Activated T-cell treated with anti-CD3 and anti-CD28 coated beads for 4 hours (primary cell): ENCODE results near the gene OR2AT4.
"Not testable (repeated sequence)": the region's sequence is repeated elsewhere in the genome, so short reads cannot be mapped to it uniquely, and the experiment has no call there.

Source experiments
- DNase-seq: peaks from one replicate; pipeline ENCODE4 v3.0.0-alpha.2; 2020

The OR2AT4 gene

DNA sequence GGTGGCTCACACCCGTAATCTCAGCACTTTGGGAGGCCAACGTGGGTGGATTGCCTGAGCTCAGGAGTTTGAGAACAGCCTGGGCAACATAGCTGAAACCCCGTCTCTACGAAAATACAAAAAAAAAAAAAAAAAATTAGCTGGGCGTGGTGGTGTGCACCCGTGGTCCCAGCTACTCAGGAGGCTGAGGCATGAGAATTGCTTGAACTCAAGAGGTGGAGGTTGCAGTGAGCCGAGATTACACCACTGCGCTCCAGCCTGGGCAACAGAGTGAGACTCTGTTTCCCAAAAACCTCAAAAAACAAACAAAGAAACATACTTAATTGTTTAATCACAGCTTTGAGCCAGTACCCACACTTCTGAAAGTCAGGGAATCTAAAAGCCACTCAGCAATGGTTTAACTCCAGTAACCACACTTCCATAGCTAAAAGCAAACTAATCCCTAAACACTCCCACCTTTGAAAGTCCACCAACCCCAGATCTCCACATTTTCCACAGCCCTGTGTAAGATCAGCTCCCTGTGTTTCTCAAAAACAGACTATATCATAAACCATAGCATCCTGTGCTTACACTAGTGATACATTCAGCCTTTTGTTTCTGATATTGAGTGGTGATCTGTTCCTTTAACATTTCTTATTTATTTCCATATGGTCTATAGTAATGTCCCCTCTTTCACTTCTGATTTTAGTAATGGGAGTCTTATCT lies 4.9 kb upstream of the OR2AT4 start:
- DNase-seq: no peak

DNA sequence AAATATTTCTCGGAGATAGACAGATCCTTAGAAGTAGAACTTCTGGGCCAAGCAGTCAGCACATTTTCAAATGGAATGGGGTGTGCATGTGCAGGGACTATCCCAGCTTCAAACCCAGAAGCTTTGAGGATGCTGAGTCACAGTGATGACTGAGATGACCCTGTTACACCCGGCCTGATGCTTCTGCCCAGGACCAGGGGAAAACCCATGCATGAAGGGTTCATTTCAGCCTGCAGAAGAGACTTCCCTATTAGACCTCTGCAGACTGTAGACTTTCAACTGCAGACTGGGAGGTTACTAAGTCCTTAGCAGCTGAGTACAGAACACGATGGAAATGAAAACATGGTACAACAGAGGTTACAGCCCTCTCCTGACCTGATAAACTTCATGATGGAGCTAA lies 3.6 kb upstream of the OR2AT4 start:
- DNase-seq: no peak

DNA sequence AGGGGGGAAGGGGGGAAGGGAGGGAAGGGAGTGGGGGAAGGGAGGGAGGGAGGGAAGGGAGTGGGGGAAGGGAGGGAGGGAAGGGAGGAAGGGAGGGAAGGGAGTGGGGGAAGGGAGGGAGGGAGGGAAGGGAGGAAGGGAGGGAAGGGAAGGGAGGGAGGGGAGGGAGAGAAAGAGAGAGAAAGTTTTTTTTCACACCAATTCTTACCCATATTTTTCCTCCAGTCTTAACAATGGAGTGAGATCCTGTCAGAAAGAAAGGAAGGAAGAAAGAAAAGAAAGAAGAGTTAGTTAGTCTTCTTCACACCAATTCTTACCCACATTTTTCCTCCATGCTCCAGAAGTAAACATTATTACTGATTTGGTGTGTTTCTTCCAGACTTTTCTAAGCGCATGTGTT lies 3.0 kb upstream of the OR2AT4 start:
- no peak for DNase-seq

- not testable (repeated sequence) for DNase-seq
Observed at GRCh38 chr11:75098835-75099439, 2.3 kb upstream of the OR2AT4 start.

DNA sequence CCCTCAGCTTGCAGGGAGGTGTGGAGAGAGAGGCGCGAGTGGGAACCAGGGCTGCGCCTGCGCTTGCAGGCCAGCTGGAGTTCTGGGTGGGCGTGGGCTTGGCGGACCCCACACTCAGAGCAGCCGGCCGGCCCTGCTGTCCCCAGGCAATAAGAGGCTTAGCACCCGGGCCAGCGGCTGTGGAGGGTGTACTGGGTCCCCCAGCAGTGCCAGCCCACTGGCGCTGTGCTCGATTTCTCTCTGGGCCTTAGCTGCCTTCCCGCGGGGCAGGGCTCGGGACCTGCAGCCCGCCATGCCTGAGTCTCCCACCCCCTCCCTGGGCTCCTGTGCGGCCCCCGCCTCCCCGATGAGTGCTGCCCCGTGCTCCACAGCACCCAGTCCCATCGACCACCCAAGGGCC lies 1.5 kb upstream of the OR2AT4 start:
- DNase-seq: not testable (repeated sequence)

DNA sequence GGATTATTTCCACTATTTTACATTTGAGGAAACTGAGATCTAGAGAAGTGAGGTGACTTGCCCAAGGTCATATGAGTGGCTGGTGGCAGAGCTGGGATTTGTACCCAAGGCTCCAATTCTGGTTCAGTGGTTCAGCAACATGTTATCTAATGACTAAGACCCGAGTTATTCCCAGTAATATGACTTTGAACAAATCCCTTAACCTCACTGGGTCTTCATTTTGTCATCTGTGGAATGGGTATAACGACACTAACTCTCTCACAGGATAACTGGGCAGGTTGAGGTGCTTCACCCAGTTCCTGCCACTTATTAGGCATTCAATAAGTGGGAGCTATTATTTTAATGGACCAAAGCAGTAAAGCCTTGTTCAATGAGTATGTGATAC lies 489 bp upstream of the OR2AT4 start:
- DNase-seq: no peak

DNA sequence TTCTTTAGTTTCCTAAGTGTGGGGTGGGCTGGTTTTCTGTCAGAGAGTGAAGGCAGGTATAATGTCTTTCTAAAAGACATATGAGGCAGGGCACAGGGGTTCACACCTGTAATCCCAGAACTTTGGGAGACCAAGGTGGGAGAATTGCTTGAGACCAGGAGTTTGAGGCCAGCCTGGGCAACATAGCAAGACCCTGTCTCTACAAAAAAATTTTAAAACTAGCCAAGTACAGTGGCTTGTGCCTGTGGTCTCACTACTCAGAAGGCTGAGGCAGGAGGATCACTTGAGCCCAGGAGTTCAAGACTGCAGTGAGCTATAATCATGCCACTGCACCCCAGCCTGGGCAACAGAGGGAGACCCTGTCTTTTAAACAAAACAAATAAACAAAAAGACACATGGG lies 2.3 kb downstream of the OR2AT4 start:
- not testable (repeated sequence) for DNase-seq

GRCh38 chr11:75090671-75091177 lies 6.0 kb downstream of the OR2AT4 start:
- DNase-seq: no peak

GRCh38 chr11:75087319-75088305 lies 9.1 kb downstream of the OR2AT4 start:
- no peak for DNase-seq

- DNase-seq: no peak
Observed at GRCh38 chr11:75084883-75085282, 11.8 kb downstream of the OR2AT4 start.

GRCh38 chr11:75083217-75083605 lies 13.5 kb downstream of the OR2AT4 start:
- DNase-seq: no peak

DNA sequence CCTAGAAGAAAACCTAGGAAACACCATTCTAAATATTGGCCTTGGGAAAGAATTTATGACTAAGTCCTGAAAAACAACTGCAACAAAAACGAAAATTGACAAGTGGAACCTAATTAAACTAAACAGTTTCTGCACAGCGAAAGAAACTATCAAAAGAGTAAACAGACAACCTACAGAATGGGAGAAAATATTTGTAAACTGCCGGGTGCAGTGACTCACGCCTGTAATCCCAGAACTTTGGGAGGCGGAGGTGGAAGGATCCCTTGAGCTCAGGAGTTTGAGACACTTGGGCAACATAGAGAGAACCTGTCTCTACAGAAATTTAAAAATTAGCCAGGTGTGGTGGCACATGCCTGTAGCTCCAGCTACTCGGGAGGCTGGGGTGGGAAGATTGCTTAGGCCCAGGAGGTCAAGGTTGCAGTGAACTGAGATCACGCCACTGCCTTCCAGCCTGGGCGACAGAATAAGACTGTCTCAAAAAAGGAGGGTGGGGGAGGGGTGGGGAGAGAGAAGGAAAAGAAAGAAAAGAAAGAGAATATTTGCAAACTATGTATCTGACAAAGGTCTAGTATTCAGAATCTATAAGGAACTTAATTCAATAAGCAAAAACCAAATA lies 14.0 kb downstream of the OR2AT4 start:
- DNase-seq: no peak

DNA sequence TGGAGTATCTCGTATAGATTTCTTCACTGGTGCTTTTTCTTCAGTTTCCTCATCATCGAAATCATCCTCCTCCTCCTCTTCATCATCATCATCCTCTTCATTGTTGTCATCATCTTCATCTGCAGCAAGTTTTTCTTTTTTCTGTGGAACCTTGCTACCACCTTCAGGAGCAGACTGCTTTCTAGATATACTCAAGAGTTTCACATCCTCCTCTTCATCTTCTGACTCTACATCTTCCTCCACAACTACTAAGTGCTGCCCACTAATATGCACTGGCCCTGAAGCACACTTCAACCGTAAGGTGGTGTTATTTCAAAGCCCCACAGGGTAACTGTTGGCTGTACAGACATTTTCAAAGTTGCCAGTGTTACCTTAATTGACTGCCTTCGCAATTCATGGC lies 17.1 kb downstream of the OR2AT4 start:
- no peak for DNase-seq

GRCh38 chr11:75078233-75078632 lies 18.4 kb downstream of the OR2AT4 start:
- DNase-seq: no peak

- DNase-seq: no peak
Observed at GRCh38 chr11:75077316-75077715, 19.4 kb downstream of the OR2AT4 start.

DNA sequence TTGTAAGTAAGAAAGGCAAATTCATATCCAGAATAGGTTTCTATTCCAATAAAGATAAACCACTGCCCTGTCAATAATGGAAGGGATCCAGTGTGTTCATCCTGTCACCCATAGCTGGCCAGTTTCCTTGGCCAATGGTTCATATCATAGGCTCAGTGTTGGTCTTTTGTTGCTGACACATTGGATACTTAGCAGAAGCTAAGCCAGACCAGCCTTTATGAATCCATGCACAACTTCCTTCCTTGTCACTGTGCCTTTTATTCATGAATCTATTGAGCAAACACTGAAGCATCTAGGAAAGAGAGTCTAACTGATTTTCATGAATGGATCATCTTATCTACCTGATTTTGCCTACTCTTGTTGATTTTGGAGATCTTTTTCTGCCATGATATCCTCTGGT lies 20.0 kb downstream of the OR2AT4 start:
- DNase-seq: no peak

DNA sequence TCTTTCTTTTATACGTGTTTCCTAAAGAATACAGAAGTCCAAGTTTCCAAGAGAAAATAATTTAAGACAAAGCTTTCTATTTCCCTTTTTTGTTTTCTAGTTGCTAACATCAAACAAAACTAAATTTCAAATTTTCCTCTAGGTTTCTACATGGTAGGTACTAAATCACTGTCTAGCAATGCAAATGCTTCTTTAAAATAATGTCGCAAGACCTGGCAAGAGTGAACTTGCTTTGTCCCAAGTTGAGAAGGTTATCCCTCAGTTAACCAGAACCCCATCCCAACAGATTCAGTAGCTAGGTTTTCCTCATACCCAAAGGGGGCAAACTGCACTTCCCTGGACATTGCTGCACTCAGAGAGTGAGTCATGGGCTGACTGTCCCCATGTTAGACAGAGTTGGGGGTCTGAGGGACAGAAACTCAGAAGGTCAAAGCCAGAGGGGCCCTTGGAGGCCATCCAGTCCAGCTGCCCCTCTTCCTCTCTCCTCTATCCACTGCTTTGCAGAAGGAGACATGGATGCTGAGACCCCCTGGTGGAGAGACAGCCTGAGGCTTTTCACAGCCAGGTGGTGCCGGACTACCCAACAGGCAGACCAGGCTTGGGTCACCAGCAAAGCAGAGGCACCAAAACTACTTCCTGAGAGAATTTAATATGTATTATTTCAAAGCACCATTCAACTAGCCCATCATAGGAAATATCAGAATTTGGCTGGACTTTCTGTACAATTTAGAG lies 23.1 kb downstream of the OR2AT4 start:
- DNase-seq: no peak

GRCh38 chr11:75072582-75072981 lies 24.1 kb downstream of the OR2AT4 start:
- no peak for DNase-seq

GRCh38 chr11:75069473-75069872 lies 27.2 kb downstream of the OR2AT4 start:
- no peak for DNase-seq

GRCh38 chr11:75068993-75069392 lies 27.7 kb downstream of the OR2AT4 start:
- DNase-seq: no peak

DNA sequence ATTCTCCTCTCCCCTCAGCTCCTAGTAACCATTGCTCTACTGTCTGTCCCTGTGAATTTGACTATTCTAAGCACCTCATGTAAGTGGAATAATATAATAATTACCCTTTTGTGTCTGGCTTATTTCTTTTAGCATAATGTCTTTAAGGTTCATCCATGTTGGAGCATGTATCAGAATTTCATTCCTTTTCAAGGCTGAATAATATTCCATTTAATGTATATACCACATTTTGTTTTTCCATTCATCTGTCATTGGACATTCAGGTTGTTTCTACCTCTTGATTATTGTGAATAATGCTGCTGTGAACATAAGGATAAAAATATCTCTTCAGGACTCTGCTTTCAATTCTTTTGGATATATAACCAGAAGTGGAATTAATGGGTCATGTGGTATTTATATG lies 28.1 kb downstream of the OR2AT4 start:
- no peak for DNase-seq

DNA sequence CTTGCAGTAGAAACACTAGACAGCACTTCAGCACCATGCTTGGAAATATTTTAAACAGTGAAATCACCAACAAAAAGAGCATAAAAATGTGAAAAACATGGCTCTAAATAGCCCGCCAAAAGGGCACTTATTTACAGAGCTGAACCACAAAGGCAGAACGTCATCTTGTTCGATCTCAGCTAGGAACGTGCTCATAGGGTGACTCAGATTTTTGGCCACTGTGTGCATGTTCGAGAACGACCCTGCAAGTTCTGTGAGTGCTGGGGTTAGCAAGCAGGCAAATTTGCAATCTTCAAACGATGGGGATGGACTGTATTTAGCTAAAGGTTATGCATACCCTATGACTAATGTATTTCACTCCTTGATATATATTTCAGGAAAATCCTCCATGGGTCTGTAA lies 30.6 kb downstream of the OR2AT4 start:
- no peak for DNase-seq
